Dermis blood vessel endothelial cell (primary cell): ENCODE measurements around the gene RPN1. TPM values are rescaled to one million over a fixed set of nuclear protein-coding genes. Genes with fewer than 3 reads are reported as not detected.
A peak's percentile ranks its signal among the peaks of the same experiment; 100 is the strongest.

ENCODE experiments used
- DNase-seq: peaks from one replicate; pipeline ENCODE4 v3.0.0; 2010
- total RNA-seq: library from RNA; depleted of rRNA; stranded (reverse); fragments of >200 nt; gene quantifications from 2 replicates; pipeline ENCODE4 v1.2.3, GENCODE V29; 2014

The RPN1 gene
- total RNA-seq, 1 donor from 2014 or later: 572 TPM

DNA sequence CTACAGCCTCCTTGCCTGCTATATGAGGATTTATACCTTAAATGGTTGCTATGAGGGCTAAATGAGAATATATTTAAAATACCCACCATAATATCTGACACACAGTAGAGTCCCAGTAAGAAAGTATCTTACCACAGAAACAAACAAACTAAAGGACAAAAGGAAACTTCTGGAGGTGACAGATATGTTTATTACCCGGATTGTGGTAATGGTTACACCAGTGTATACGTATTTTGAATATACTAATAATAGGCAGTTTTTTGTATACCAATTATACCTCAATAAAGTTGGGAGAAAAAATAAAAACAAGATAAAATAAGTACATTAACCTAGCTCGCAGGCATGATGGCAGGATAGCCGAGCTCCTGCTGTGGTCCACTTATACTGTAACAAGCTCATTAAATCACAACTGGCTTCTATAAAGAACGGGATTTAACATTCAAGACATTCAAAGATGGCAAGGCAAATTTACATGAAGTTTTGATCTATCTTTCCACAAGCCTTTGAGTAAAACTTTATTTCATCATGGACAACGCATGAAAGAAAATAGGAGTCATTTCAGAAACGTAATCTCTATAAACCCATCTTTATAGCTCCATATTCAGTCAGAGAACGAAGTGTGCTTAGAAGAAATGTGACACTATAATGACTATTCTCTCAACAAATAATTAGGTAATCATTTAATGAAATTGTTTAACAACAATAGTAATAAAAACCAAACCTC, 1.5 kb downstream of the RPN1 start:
- peak; percentile 21 for DNase-seq

DNA sequence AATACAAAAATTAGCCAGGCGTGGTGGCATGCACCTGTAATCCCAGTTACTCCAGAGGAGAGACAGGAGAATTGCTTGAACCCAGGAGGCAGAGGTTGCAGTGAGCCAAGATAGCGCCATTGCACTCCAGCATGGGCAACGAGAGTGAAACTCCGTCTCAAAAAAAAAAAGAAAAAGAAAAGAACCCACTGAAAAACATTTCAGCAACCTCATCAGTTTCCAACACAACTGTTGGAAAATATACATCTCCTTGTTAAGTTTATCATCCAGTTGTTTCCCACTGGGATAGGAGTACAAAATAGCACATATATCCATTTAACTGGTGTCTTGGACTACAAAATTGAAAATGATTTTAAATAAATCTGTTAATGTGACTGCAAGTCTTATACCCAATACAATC, 2.2 kb downstream of the RPN1 start:
- DNase-seq: no peak

DNA sequence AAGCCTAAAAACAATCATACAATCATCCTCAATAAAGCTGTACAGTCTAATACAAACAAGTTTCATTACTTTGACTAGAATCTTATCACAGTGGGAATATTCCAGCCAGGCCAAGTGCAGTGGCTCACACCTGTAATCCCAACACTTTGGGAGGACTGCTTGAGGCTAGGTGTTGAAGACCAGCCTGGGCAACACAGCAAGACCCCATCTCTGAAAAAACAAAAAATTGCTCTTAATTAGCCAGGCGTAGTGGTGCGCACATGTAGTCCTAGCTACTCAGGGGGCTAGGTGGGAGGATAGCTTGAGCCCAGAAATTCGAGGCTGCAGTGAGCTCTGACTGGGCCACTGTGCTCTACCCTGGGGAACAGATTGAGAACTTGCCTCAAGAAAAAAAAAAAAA, 3.3 kb downstream of the RPN1 start:
- DNase-seq: no peak

- DNase-seq: no peak
These were observed 16.5 kb downstream of the RPN1 start for GRCh38 chr3:128634075-128634611.

DNA sequence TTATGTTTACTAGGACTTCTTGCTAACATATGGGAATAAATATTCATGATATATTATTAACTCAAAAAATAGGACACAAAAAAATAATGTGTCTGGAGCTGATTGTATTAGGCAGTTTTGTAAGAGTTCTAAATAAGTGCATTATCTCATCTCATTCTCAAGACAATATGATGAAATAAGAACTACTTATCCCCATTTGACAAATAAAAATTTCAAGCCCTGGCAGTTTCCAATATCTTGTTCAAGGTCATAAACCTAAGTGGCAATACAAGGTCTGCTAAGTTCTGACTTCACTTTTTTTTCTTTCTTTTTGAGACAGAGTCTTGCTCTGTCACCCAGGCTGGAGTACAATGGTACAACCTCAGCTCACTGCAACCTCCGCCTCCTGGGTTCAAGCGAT, 18.3 kb downstream of the RPN1 start:
- DNase-seq: no peak

- DNase-seq: peak; percentile 45
These were observed 20.7 kb downstream of the RPN1 start for GRCh38 chr3:128629936-128630335.

DNA sequence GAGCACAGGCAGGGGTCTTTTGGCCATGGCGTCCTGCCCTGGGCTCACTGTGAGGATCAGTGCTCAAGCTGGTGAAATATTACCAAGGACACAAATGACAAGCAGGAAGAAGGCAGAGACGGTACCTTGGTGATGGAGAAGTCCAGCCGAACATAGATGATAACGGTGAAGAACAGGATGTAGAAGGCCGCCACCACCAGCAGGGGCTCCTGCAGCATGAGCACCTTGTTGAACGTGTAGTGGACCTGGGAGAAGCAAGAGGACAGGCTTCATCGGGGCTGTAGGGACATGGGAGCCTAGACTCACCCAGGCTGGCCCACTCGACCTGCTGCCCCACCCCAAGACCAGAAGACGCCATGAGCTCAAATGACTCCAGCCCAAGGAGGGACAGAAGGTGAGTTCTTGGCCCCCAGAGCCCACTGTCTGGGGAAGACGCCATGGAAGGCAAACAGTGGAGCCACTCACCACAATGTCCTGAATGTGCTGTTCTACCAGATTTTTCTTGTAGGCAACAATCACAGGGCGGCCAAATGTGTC, 25.1 kb downstream of the RPN1 start:
- no peak for DNase-seq

DNA sequence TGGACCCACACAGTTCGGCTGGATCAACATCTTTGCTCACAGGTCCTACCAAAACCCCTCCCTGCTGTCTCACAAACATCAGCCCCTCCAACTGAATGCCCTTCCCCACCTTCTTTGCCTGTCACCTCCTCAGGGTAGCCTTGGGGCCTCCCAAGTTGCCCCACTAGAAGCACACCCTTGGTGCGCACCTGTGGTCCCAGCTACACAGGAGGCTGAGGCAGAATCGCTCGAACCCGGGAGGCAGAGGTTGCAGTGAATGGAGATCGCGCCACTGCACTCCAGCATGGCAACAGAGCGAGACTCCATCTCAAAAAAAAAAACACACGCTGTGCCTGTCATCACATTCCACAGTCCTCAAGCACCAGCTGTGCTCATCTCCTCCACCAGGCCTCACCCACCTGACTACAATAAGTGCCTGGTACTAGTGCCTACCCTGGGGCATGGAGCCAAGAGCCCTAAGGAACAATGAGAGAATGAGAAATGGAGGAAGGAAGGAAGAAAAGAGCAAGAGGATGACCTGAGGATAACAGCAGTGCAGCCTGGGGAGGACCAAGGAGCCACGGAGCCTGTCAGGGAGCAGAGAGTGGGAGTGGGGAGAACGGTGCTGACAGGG, 26.0 kb downstream of the RPN1 start:
- DNase-seq: peak; percentile 50

DNA sequence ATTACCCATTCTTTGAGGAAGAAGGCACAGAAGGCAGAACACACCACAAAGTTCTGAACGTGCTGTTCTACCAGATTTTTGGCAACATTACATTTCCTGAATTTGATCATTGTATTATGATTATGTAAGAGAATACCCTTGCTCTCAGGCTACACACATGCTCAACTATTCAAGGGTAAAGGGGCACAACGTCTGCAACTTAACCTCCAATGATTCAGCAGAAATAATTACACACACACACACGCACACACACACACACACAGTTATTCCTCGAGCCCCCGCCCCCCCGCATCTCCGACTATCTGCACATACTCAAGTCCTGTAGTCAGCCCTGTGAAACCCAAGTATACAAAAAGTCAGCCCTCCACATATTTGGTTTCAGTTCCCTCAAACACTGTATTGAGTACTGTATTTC, 26.8 kb downstream of the RPN1 start:
- peak; percentile 93 for DNase-seq

GRCh38 chr3:128621931-128622330, 28.7 kb downstream of the RPN1 start:
- DNase-seq: no peak

DNA sequence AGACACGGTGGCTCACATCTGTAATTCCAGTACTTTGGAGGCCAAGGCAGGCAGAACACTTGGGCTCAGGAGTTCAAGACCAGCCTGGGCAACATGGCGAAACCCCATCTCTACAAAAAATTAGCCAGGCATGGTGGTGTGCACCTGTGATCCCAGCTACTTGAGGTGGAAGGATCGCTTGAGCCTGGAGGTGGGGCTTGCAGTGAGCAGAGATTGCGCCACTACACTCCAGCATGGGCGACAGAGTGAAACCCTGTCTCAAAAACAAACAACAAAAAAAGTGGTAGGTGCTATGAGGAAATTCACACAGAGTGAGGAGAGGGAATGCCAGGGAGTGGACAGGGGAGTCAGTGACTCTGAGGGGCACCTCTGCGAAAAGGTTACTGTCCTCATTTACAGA, 29.4 kb downstream of the RPN1 start:
- no peak for DNase-seq

DNA sequence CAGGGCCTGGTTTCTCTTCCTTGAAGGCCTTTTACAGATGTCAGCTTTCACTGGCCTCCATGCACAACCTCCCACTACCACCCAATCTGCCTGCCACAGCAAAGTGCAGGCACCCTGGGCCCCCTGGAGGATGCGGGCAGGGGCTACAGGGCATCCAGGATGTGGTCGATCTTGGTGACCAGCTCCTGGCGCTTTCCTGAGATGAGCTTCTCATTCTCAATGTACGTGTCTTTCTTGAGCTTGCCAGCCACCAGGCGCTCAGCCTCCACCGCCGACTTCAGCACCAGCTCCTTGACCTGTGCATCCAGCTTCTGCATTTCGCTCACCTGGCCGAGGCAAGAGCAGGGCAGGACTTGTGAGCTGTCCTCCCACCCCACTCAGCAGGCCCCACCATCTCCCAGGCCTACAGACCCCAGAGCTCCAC, 30.3 kb downstream of the RPN1 start:
- DNase-seq: no peak

DNA sequence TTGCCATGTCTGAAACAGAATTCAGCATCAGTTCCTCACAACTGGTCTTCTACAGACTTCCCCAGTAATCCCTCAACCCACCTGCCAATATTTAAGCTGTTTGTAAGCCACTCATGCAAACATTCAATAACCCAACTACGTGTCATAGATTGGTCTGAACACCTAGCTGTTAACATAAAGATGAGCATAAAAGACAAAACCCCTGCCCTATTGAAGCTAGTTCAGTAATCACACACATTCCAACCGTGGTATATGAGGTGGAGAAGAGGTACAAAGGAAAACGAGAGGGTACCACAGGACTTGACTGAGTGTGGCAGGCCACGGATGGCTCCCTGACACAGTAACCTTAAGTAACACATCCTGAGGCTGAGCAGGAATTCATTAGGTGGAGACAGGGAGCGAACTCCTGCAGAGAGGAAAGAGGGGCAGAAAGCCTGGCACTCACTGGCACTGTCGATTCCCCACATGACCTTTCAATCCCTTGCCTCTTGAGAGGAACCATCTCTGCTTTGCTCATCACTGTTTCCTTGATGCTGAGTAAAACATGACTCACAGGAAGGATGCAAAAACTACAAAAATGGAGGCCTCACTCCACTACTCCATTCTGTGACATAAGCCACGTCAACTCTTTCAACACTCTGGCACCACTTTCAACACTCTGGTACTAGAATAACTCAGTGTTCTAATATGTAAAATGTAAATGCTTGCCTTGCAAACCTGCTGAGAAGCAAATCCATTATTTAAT, 31.3 kb downstream of the RPN1 start:
- DNase-seq: peak; percentile 85

- no peak for DNase-seq
These were observed 32.3 kb downstream of the RPN1 start for GRCh38 chr3:128618398-128618726.

GRCh38 chr3:128617557-128618397, 32.8 kb downstream of the RPN1 start:
- DNase-seq: peak; percentile 98

DNA sequence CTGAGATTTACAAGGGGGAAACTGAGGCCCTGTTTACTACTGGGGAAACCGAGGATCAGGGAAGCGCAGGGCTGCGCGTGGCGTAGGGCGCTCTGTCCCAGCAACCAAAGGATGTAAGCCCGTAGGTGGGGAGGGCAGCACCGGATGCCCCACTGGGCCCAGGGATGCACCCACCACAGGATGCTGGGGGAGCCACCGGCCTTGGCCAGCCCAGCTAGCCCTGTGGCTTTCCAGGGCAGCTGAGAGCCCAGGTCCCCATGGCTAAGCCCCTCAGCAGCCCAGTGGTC, 33.4 kb downstream of the RPN1 start:
- no peak for DNase-seq

DNA sequence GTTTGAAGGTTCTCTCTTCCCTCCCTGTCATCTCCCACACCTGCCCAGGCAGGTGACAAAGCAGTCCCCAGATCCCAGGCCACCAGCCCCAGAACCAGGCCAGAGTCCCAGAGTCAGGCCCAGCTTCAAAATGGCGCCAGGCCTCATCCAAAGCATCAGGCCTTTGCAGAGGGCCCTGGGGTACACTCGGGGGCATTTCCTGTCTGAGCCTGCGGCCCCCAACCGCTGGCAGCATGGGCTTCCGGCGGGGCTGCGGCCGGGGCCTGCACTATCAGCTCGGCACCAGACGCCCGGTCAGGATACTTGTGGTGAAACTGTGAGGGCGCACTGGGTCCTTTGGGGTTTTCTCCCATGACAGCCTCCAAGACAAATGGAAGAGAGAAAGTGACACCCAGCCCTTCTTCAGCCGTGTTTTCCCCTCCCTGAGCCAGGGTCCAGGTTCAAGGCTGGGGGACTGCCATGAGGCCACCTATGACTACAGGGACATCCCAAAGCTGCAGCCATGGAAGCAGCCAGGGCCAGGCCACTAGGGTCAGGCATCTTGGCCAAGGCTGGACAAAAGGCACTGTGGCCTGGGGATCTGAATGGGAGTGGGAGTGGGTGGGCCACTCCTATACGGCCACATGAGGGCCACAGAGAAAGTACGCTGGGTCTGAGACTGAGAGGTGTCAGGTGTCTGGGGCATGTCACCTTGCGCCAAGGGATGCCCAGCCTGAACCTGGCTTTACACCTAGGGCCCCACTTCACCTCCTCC, 33.9 kb downstream of the RPN1 start:
- DNase-seq: no peak

GRCh38 chr3:128614076-128614475, 36.5 kb downstream of the RPN1 start:
- DNase-seq: no peak

DNA sequence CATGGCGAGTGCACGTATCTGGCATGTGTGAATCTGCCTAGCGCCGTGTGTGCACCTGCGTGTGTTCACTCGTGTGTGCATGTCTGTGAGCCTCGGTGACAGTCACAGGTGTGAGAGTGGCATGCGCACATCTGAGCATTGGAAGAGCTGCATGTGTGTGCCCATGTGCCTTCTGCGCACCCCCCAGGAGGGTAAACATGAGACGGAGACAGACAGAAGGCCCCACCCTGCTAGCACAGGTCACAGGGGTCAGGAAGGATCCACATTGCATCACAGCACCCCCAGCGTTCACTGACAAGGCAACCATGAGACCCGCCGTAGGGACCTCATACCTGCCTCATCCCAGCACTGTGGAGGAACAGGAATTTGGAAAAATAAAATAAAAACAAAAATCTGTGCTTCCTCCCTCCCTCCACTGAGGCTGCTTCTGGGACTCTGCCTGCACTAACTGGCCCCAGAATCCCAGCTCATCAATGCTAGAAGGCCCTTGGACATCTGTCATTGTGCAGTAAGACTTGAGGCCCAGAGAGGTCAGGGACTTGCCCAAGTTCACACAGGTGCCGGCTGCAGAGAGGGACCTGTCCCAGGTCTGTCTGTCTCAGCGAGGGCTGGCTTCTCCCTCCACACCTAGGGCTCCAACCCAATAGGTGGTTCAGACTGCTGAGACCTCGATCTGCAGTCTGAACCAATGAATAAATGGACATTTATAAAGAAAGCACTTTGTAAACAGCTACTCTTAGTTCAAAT, 37.4 kb downstream of the RPN1 start:
- no peak for DNase-seq

- DNase-seq: no peak
These were observed 40.1 kb downstream of the RPN1 start for GRCh38 chr3:128610451-128611070.

GRCh38 chr3:128609294-128609693, 41.3 kb downstream of the RPN1 start:
- no peak for DNase-seq
